ENCODE data around the gene ATXN1.

The ATXN1 gene

DNA sequence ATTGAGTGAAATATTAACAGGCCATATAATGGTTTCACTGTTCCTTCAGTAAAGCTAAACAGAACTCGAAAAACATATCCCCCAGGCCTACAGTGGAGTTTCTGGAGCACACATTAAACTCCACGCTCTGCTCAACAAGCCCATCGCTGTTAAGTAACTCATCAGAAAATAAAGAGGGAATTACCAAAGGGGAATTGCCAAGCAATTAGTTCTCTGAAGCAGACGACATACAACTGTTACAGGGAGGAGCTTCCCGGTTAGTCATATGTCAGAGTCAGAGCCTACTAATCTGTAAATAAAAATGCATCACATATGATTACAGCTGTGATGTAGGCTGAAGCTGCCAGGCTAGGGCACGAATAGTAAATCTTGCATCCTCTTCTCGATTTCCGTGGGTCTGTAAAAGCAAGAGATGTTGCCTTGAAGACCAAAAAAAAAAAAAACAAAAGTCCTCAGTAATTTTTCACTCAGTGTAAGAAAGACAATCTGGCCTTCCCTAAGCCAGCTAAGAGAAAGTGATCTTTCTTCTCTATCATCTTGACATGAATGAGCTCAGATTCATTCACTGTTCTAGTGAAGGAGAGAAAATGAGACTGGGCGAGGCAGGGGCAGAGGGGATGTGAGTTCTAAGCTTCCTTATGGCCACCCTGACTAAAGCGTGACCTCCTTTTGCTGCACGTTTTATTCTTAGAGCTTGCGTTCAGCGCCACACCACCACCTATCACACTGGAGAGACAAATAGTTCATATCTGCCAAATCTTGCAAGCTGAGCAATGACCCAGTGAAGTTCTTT, 13.8 kb downstream of the ATXN1 start:
- no peak for DNase-seq (ENCODE audit: low read depth in 3 of 3, low spot score in 1 of 3)

DNA sequence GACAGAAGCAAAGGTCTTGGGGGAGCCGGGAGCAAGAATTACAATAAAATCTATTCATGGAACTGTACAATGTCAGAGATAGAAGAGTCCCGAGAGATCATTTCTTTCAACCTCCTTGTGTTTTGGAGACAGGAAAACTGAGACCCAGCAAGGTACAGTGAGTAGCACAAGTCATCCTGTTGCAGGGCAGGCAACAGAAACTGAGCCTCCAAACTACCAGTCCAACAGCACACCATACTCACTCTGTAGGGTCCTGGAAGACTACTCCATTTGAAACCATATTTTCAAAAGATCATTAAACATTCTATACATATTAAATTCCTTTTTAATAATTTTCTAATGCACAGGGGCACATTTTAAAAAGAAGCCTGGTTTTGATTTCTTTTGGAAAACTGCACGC, 14.4 kb downstream of the ATXN1 start:
- DNase-seq (ENCODE audit: low read depth in 3 of 3, low spot score in 1 of 3) = no peak

DNA sequence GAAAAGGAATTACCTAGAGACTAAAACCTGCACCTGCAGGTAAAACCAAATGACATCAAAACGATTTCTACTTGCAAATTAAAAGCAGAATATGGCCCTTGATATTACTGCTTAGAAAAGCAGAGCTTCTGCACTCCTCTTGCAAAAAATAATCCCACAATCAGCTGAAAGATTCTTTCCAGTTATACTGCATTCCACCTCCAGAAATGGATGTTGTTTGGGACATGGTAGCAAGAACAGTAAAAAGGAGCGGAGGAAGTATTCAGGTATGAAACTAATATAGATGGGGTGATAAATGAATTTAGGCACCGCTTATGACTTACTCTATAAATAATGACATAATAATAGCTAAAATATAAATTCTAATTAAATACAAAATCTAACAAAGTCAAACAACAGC, 14.9 kb downstream of the ATXN1 start:
- no peak for DNase-seq (ENCODE audit: low read depth in 3 of 3, low spot score in 1 of 3)

DNA sequence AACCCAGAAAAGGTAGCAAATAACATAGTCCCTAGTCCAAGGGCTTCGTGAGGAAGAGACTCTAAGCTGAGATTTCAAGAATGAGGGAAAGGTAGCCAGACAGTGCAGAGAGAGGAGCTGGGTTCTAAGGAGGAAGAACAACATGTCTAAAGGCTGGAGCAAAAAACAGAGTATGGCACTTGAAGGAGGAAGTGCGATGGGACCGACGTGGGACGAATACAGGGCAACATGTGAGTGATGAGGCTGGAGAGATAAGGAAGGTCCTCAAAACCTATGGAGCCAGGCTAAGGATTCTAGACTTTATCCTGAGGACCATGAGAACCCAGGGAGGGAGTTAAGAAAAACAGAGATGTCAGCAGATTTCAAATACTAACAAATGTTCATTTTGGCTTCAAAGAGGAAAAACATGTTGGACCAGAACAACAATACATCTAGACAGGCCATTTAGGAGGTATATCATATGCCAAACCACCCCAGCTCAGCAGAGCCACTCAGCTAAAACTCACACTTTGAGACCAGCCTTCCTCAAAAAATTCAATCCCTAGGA, 17.5 kb downstream of the ATXN1 start:
- DNase-seq (ENCODE audit: low read depth in 3 of 3, low spot score in 1 of 3) = no peak

DNA sequence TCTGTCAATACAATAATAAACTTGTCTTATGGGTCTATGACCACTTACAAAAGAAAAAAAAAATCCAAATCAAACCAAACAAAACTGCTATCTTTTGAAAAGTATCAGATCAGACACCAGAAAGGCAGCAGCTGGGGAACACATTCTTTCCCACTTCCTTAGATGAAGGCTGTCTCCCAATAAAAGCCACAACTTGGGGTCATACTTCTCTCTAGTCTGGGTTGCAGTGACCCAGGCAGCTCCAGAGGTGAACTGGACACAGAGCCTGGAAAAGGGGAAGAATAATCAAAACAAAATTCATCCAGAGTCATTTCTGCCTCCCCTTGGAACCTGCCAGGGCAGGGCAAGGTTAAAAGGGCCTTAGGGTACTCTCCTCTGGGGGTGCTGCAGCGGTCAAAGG, 19.1 kb downstream of the ATXN1 start:
- no peak for DNase-seq (ENCODE audit: low read depth in 3 of 3, low spot score in 1 of 3)

DNA sequence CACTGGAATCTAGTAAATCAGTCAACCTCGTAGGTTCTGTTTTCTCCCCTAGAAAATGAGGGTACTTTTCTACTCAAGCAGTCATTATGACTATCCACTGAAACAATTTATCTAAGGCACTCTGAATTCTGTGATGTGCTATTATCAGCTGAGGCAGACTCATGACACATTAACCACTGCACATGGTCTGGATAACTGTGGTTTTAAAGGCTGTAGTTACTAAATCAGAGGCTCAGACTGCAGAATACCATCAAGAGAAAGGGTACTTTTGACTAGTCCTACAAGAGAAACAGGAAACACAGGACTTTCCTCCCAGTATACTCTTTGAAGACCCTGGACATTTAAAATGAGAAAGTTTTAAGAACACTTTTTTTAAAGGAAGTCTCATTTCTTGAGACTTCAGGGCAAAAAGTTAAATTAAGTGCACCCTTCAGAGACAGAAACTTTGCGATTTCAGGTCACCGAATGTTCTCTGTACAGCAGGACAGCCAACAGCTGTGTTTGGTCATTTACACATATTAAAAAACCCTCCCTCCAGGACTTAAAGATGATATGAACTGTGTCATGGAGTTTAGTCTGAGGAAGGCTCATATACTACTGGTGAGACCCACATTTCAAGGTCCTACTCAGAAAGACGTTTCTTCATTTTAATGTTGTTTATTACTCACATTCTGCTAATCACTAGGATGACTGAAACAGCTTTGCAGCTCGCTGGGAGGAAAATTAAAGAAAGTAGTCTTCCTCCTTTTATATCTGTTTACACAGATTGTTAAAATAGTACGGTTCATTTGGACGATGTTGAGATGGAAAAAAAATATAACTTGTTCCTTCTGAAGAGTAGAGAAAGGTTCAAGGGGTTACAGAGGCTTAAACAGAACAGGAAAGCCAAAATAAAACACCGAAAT, 19.9 kb downstream of the ATXN1 start:
- DNase-seq (ENCODE audit: low read depth in 3 of 3, low spot score in 1 of 3) = no peak

DNA sequence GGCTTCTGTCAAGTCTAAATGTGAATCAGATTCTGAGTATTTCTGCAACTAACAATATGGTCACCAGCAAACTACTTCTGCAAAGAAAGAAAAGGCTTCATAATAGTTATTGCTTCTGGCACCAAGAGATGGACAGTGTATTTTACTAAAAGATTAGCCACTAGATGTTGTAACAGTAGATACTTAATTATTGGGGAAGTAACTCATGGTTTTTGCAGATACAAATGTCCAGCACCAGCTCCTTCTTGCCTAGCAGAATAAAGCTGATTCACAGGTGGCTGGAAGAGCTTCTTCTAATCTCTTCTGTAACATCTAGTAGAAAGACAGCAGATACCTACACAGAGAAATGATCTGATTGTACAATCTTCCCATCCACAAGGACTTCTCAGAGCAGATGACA, 21.2 kb downstream of the ATXN1 start:
- no peak for DNase-seq (ENCODE audit: low read depth in 3 of 3, low spot score in 1 of 3)

DNA sequence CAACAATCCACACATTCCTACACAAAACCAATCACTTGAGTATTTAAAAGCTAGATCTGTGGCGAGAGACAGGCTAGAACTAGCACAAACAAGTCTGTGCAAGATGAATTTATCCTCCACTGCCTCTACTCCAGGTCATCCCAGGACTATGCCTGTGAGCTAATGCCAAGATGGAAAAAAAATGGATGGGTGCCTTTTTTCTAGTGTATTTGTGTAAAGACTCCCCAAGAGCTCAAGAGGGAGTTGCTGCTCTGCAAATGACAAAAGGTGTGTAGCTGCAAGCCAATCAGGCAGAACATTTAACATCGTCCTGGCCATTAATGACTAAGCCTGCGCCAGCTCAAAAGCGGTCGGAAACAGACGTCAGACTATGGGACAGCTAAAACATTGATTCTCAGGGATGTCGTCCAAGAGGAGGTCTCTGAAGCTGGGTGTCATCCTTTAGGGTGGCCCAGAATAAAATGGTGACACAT, 21.9 kb downstream of the ATXN1 start:
- DNase-seq (ENCODE audit: low read depth in 3 of 3, low spot score in 1 of 3) = no peak

DNA sequence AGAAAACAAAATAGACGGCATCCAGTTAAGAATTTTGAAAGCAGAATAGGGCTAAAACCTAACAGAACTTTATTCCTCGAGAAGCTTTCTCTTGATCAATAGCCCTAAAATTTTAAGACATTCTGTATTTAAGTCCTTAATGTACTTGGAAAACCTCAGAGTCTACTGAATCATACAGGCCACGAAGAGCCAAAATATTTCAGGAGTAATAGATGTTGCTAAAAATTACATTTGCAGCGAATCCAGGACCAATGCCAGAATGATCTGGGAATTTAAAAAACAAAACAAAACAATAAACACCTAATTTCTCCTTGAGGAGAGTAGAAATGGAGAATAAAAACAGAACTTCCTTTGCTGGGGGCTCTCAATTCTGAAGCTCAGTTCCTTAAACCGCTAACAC, 23.3 kb downstream of the ATXN1 start:
- DNase-seq (ENCODE audit: low read depth in 3 of 3, low spot score in 1 of 3) = no peak

DNA sequence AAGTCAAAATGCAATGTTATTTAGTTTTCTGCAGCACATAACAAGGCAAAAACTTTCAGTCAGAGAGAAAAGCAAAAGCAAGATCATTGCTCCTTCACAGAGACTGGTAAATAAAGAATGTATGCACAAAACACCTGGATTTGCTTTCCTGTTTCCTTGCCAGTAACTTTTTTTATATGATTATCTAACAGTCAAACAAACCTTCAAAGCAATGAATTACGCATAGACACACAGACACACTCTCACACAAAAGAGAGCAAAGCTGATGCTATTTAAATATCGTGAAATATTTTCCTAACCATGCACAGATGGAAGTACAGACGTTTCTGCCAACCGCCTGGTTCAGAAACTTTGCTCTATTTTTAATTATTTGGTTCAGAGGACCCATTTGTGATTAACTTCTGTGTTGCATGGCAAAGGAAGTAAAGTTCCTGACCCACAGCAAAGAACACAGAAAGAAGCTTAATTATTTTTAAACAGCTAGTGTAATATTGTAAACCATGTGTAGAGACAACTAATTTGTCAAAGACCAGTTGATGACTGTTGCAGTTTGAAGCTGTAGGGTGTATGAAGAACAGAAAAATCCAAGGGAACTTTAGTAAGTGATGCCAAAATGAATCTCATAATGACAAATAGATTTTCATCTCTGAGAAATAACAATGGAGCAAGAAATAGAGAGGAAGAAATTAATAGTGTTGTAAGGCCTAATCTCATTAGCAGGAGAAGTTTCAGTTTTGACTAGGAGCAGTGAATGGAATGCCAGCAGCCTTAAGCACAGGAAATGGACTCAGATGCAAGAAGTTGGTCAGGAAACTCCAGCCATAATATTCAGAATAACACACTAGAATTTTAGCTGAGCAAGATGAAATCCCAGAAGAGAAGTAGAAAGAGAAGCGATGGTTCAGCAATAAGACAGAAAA, 24.1 kb downstream of the ATXN1 start:
- DNase-seq (ENCODE audit: low read depth in 3 of 3, low spot score in 1 of 3) = no peak

DNA sequence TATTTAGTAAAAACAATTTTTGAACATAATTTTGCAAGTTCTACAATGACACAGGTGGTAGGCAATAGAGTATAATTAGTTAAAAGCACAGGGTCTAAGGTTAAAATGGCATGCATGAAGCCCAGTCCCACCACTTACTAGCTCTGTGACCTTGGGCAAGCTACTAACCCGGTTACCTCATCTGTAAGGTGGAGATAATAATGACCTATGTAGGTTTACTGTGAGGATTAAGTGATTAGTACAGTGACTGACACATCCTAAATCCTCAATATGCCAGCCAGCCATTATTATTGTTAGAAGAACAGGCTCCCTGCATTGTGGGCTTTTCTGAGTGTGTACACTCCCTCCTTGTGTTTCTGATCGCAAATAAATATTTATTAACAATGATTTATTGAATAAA, 26.2 kb downstream of the ATXN1 start:
- no peak for DNase-seq (ENCODE audit: low read depth in 3 of 3, low spot score in 1 of 3)

DNA sequence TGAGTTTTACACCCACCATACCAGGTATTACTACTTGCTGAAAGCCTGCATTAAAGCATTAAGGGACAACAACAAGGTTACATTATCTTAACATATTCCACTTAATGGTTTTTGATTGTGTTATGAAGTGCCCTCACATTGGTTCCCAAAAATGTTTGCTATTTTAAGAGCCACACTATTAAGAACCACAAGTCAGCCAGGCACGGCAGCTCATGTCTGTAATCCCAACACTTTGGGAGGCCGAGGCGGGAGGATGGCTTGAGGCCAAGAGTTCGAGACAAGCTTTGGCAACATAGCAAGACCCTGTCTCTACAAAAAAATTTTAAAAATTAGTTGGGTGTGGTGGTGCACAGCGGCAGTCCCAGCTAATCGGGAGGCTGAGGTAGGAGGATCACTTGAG, 28.2 kb downstream of the ATXN1 start:
- DNase-seq (ENCODE audit: low read depth in 3 of 3, low spot score in 1 of 3) = no peak

DNA sequence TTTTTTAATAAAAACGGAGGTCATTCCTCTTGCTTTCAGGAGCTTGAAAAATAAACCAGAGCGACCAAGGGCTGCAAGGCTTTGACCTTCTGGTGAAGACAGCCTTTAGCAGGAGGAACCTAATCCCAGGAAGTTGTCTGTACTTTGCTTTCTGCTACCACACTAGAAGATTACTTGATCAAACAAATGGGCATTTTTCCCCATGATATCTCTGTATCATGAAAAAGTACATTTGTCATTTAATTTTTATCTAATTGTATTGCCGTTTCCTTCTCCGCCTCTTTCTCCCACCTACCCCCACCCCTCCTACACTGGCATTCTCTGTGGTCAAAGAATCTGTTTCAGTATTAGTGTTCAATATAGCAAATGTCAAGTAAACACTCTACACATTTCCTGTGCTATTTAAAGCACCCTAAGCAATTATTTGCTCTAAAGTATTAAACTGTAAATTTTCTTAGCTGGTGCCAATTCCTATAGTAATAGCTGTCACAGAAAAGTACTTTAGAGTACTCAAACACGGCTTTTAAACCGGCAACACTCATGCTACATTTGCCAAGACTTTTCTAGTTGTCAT, 29.7 kb downstream of the ATXN1 start:
- no peak for DNase-seq (ENCODE audit: low read depth in 3 of 3, low spot score in 1 of 3)

DNA sequence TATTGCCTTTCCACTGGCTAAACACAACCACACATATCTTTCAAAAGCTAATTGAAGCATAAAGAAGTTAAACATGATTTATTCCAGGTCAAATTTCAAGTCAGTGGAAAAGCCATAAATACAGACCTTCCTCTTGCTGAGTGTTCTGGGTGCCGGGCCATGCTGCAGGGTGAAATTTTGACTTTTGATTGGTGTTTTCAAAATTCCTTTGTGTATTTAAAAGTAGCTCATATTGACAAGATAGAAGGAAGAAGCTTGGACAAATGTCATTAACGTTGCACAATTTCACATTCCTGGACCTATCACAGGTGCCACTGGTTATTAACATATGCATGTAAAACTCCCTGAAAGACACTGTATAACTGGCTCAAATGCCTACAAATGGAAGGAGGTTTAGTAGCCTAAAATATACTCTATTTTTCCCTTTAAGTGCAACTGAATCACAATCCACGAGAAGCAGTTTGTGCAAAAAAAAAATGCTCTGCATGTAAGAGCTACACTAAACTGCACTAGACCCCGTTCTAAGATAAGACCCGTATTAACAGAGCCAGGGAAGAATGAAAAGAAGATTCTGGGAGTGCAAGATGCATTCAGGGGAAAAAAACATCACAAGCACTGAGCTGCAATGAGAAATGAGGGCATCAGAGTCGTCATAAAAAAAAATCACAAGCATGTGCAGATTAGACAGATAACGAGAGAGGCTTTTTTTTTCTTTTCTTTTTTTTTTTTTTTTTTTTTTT, 30.4 kb downstream of the ATXN1 start:
- no peak for DNase-seq (ENCODE audit: low read depth in 3 of 3, low spot score in 1 of 3)

DNA sequence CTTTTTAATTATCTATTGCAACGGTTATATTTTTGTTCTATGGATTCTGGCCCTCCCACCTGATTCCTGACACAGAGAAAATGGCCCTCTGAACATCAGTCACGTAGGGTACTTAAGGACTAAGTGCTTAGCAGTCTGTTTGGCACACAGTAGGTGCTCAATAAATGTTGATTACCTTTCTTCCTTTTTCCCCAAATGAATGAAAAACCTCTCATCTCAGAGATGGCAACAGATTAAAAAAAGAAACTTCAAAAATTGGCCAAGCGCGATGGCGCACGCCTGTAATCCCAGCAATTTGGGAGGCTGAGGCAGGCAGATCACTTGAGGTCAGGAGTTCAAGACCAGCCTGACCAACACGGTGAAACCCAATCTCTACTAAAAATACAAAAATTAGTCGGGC, 31.5 kb downstream of the ATXN1 start:
- no peak for DNase-seq (ENCODE audit: low read depth in 3 of 3, low spot score in 1 of 3)

DNA sequence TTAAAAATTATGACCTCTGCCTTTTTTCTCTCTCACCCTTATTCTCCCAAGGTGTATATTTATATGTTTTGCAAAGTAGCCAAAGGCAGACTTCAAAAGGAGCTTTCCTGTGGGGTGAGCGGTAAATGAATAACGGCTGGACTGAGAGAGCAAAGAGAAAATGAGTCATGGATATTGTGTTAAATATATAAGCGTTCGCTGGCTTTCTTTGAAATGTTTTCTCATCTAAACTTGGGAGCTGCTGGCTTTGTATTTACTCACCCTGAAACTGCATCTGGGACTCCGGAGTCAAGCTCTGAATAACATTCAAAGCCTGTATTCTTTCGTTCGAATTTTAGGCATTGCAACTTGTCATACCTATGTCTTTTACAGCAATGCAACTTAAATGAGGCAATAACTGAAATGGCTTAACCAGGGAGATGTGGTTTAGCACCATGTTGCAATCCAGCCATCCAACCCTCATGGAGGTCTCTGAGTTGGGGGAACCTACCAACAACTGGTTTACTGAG, 32.0 kb downstream of the ATXN1 start:
- DNase-seq (ENCODE audit: low read depth in 3 of 3, low spot score in 1 of 3) = no peak

DNA sequence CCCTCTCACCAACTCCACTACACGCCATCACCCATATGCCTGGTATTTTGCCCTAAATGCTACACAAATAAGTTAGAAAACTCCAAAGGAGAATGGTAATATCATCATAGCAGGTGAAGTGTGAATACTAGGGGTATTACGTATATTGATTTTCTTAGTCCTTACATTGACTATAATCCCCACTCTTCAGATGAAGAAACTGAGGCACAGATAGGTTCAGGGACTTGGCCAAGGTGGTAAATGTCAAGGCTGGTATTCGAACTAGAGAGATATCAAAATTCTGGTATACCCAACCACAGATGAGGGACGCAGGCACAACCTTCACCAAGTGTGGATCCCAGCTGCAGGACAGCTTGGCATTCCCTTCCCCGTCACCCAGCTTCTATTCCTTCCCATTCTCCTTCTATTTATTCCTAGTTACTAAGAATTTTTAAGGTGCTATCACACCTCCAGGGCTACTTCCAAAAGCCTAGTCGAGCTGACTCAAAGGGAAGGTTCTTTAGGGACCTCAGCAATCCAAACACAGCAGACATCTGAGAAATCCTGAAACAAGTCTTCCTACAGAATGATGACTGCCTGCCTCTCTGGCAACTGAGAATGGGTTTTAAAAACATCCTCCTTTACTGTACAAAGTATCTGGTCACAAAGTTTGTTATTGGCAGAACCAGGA, 32.6 kb downstream of the ATXN1 start:
- DNase-seq (ENCODE audit: low read depth in 3 of 3, low spot score in 1 of 3) = no peak

DNA sequence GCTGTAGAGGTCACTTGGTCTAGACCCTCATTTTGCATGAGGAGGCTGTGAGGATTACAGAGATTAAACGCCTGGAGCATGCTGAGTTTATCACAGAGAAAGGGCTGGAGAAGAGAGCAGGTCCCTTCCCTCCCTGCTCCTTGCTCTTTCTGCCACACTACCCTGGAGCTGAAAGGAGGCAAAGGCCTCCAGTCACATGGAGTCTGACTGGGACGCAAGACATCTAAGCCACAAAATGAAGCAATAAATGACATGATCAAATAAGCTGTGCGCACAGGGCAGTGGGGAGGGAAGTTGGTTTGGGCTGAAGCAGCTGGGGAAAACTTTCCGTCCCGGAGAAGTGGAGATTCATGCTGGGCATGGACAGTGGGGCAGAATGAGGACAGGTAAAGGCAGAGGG, 33.3 kb downstream of the ATXN1 start:
- DNase-seq (ENCODE audit: low read depth in 3 of 3, low spot score in 1 of 3) = no peak

Data from stimulated activated CD4-positive, alpha-beta T cell treated with anti-CD3 and anti-CD28 coated beads, TNF-alpha, amount 100 ng/mL, for 1 hour (primary cell).